ENCODE data around the gene CDR2.
"Not testable (repeated sequence)": the region's sequence is repeated elsewhere in the genome, so short reads cannot be mapped to it uniquely, and the experiment has no call there.

CDR2 gene

DNA sequence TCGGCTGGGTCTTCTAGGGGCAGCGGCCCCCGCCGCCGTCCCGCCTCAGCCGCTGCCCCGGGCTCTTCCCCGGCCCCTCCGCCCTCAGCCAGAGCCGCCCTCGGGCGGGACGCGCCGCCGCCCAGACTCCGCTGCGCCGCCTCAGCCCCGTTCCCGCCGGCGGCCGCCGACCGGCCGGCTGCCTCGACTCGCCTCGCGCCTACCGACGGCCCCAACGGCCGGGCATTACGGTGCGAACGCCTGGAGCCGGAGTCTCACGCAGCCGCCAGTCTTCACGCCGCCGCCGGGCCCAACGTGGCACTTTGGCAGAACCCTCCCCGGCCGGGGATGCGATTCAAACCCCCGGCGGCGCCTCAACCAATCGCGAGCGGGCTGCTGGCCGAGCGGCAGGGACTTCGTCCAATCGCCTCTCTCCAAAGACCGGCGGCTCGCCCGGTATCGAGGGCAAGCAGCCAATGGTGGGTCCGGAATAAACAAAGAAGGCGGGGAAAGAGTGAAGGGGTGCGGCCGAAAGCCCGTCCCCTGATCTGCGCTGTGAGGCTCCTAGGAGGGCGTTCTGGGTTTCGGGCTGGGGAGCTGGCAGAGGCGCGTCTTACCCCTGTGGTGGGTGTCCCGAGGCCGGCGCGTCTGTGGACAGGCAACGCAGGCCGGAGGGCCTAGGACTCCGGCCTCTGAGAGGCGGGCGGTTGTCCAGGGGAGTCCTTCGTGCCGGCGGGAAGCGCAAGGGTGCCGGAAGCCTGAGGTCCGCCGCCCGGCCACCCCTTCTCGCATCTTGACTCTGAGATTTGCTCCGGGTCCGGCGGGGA lies at the start of gene CDR2:
Gene CDR2, minus strand, starts transcription at position 309 of the 806 bp plus-strand sequence. CDS start 310 bp downstream, outside the sequence.
- Histone ChIP-seq H3K27ac (no peak within 1 kb of the TSS; the same call in 1 of the 2 replicates), H3K36me3 (ENCODE audit: insufficient read depth, low read length) (no peaks in the 10 kb centered on the region)

DNA sequence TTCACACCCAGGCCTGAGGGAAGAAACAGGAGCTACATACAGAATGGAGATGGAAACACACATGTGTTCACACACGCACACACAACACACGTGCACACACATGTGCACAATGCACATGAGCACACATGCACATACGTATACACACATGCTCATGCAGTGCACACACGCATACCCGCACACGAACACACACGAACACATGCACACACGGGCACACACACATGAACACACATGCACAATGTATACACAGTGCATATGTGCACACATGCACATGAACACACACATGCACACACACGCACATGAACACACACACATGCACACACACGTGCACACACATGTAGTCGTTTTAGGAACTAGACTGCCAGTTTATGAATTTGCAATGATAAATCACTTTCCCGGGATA lies 49.3 kb upstream of the CDR2 start:
- Histone ChIP-seq H3K36me3 (ENCODE audit: insufficient read depth, low read length) (no peaks in the 10 kb centered on the region), H3K27ac (no peak overlapping the region), H3K9ac (ENCODE audit: insufficient read length) (no peak overlapping the region), H3K4me3 (no peak overlapping the region), H3K9me3 (ENCODE audit: low read depth, low read length) (no peaks in the 10 kb centered on the region)
- DNase-seq (ENCODE audit: low read depth, low spot score) = no peak
- TF ChIP-seq FOXP2 (optimal IDR thresholded peaks at IDR 0.05; ENCODE audit: control extremely low read depth, extremely low read length, insufficient read depth) = no peak
- TF ChIP-seq EZH2 (IDR thresholded peaks at IDR 0.05) = no peak
- no peak for TF ChIP-seq POLR2AphosphoS5 (IDR thresholded peaks at IDR 0.05; ENCODE audit: borderline replicate concordance, low read depth, low read length)

More for the DNA sequence above, at the start of gene CDR2:
- TF ChIP-seq FOXP2 (optimal IDR thresholded peaks at IDR 0.05; ENCODE audit: control extremely low read depth, extremely low read length, insufficient read depth) (no peak), POLR2AphosphoS5 (IDR thresholded peaks at IDR 0.05; ENCODE audit: borderline replicate concordance, low read depth, low read length) (peak; percentile 75; the same call in 1 of the 2 replicates)
- peak; percentile 72 for DNase-seq (ENCODE audit: low read depth, low spot score)
- peak within 1 kb of the TSS; percentile 86 for H3K9ac ChIP-seq (ENCODE audit: insufficient read length)
- H3K4me3 ChIP-seq = peak within 1 kb of the TSS; percentile 90
- H3K9me3 ChIP-seq (ENCODE audit: low read depth, low read length) = no peaks in the 10 kb centered on the region

DNA sequence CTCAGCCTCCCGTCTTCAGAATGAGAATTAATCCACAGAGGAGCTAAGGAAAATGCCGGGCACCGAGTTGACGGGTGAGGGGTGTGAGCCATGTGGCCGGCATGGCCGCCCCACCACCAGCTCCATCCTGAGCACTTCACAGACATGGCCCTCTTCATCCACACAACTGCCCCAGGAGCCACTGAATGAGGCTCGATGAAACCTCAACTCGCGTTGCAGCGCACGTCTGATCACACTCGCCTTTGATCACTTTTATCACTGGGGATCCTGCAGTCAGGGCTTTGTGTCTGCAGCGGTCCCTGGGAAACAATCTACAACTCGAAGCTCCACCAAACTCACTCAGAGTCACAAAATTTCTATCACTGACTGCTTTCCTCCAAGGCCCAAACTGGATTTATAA lies 46.7 kb upstream of the CDR2 start:
- H3K9ac ChIP-seq (ENCODE audit: insufficient read length) = no peak overlapping the region
- no peak overlapping the region for H3K4me3 ChIP-seq
- H3K27ac ChIP-seq = no peak overlapping the region
- no peaks in the 10 kb centered on the region for H3K9me3 ChIP-seq (ENCODE audit: low read depth, low read length)
- no peaks in the 10 kb centered on the region for H3K36me3 ChIP-seq (ENCODE audit: insufficient read depth, low read length)
- DNase-seq (ENCODE audit: low read depth, low spot score) = no peak
- TF ChIP-seq FOXP2 (optimal IDR thresholded peaks at IDR 0.05; ENCODE audit: control extremely low read depth, extremely low read length, insufficient read depth) (no peak), EZH2 (IDR thresholded peaks at IDR 0.05) (no peak), POLR2AphosphoS5 (IDR thresholded peaks at IDR 0.05; ENCODE audit: borderline replicate concordance, low read depth, low read length) (no peak)

DNA sequence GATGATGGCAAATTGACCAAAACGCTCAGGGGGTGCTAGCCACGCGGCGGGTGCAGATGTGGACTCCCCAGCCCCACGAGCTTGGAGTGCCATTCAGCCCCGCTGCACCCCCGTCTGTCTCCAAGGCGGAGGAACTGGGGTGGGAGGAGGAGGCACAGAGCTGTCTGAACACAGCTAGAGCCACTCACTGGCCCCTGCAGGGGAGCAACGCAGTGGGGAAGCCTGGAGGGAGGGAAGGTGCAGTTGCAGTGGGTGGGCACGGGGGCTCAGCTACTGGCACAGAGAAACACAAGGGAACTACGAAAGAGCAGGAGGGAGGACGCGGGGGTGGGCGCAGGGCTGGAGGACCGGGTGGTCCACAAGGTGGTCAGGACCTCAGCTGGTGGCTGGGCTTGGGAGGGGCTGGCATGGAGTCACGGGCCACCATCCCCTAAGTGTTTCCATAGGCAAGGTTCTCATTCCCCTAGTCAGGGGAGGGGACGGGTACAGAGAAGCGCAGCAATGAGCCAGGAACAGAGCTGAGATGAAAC lies 46.3 kb upstream of the CDR2 start:
- Histone ChIP-seq H3K9me3 (ENCODE audit: low read depth, low read length) (no peaks in the 10 kb centered on the region), H3K27ac (no peak overlapping the region), H3K4me3 (no peak overlapping the region), H3K36me3 (ENCODE audit: insufficient read depth, low read length) (no peaks in the 10 kb centered on the region), H3K9ac (ENCODE audit: insufficient read length) (no peak overlapping the region)
- TF ChIP-seq POLR2AphosphoS5 (IDR thresholded peaks at IDR 0.05; ENCODE audit: borderline replicate concordance, low read depth, low read length) = no peak
- no peak for TF ChIP-seq FOXP2 (optimal IDR thresholded peaks at IDR 0.05; ENCODE audit: control extremely low read depth, extremely low read length, insufficient read depth)
- TF ChIP-seq EZH2 (IDR thresholded peaks at IDR 0.05) = no peak
- no peak for DNase-seq (ENCODE audit: low read depth, low spot score)

DNA sequence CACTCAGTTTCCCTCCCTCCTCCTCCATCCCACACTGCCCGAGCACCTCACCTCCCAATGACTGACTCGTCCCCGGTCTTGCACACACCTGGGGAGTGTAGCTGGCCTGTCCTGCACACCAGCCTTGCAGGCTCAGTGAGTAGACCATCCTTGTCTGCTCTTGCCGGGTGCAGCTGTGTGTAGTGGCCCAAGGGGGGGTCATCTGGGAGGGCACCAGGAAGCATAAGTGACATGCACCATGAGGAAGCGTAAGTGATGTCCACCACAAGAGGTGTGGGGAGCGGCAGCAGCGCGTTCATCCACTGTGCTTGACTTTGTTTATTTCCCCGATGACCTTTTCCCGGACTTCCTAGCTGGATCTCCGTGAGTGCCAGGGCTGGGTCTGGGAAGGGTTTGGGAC lies 45.5 kb upstream of the CDR2 start:
- Histone ChIP-seq H3K9me3 (ENCODE audit: low read depth, low read length) (no peaks in the 10 kb centered on the region), H3K9ac (ENCODE audit: insufficient read length) (no peak overlapping the region), H3K36me3 (ENCODE audit: insufficient read depth, low read length) (no peaks in the 10 kb centered on the region), H3K4me3 (no peak overlapping the region), H3K27ac (no peak overlapping the region)
- TF ChIP-seq FOXP2 (optimal IDR thresholded peaks at IDR 0.05; ENCODE audit: control extremely low read depth, extremely low read length, insufficient read depth) (no peak), EZH2 (IDR thresholded peaks at IDR 0.05) (no peak), POLR2AphosphoS5 (IDR thresholded peaks at IDR 0.05; ENCODE audit: borderline replicate concordance, low read depth, low read length) (no peak)
- no peak for DNase-seq (ENCODE audit: low read depth, low spot score)

DNA sequence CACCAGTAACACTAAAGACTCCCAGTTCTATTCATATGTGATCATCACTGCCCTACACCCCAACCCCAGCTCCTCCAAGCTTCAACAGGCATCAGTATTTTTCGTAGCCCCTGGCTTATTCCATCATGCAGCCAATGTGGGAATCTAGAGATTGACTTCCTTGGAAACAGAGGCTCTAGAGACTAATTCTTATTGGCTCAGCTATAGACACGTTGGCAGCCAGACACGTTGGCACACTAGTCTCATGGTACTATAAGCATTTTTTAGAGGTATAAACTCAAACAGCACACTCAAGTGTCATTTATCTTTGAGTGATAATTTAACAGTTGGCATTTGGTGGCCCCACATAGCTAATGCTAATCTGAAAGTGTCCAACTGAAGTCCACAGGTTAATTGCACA lies 44.4 kb upstream of the CDR2 start:
- Histone ChIP-seq H3K27ac (no peak overlapping the region), H3K9ac (ENCODE audit: insufficient read length) (no peak overlapping the region), H3K9me3 (ENCODE audit: low read depth, low read length) (no peaks in the 10 kb centered on the region), H3K36me3 (ENCODE audit: insufficient read depth, low read length) (no peaks in the 10 kb centered on the region), H3K4me3 (no peak overlapping the region)
- TF ChIP-seq EZH2 (IDR thresholded peaks at IDR 0.05) = no peak
- no peak for TF ChIP-seq FOXP2 (optimal IDR thresholded peaks at IDR 0.05; ENCODE audit: control extremely low read depth, extremely low read length, insufficient read depth)
- no peak for TF ChIP-seq POLR2AphosphoS5 (IDR thresholded peaks at IDR 0.05; ENCODE audit: borderline replicate concordance, low read depth, low read length)
- DNase-seq (ENCODE audit: low read depth, low spot score) = no peak

DNA sequence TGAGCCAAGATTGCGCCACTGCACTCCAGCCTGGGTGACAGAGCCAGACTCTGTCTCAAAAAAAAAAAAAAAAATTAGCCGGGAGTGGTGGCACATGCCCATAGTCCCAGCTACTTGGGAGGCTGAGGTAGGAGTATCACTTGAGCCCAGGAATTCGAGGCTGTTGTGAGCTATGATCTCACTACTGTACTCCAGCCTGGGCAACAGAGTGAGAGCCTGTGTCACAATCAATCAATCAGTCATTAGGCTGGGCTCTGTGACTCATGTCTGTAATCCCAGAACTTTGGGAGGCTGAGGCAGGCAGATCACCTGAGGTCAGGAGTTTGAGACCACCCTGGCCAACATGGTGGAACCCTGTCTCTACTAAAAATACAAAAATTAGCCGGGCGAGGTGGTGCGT lies 43.4 kb upstream of the CDR2 start:
- not testable (repeated sequence) for H3K27ac ChIP-seq; H3K9me3 ChIP-seq (ENCODE audit: low read depth, low read length); H3K9ac ChIP-seq (ENCODE audit: insufficient read length); H3K36me3 ChIP-seq (ENCODE audit: insufficient read depth, low read length); DNase-seq (ENCODE audit: low read depth, low spot score); H3K4me3 ChIP-seq

DNA sequence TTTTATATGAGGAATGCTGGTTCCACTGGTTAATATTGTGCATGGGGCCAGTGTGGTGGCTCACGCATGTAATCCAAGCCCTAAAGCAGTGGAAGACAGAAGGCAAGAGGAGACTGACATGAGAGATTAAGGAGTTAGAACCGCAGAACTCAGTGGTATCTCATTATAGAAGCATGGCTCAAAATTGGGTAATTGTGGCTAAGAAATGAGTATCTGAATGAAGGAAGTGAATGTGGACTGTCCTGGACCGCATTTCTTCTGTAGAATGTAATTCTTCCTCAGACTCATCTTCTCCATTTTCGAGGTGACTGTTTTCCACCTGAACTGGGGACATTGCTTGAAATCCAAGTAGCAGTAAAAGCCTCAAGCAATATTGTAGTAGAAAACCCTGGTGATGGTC lies 42.6 kb upstream of the CDR2 start:
- no peak overlapping the region for H3K4me3 ChIP-seq
- TF ChIP-seq POLR2AphosphoS5 (IDR thresholded peaks at IDR 0.05; ENCODE audit: borderline replicate concordance, low read depth, low read length) = no peak
- TF ChIP-seq EZH2 (IDR thresholded peaks at IDR 0.05) = no peak
- no peak for TF ChIP-seq FOXP2 (optimal IDR thresholded peaks at IDR 0.05; ENCODE audit: control extremely low read depth, extremely low read length, insufficient read depth)
- H3K36me3 ChIP-seq (ENCODE audit: insufficient read depth, low read length) = no peaks in the 10 kb centered on the region
- no peak for DNase-seq (ENCODE audit: low read depth, low spot score)
- H3K27ac ChIP-seq = no peak overlapping the region
- no peaks in the 10 kb centered on the region for H3K9me3 ChIP-seq (ENCODE audit: low read depth, low read length)
- H3K9ac ChIP-seq (ENCODE audit: insufficient read length) = no peak overlapping the region

DNA sequence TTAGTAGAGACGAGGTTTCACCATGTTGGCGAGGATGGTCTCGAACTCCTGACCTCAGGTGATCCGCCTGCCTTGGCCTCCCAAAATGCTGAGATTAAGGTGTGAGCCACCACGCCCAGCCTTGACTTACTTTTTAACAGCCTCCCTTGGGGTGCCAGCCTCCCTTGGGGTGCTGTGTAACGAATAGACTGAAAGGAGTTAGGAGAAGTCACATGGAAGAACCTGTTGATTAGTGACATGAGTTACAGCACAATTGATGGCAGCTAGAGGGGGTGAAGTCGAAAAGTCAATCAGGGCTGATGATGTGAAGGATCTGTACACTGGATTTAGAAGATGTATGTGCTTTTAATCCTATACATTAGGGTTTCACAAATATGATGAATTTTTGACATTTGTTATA lies 39.4 kb upstream of the CDR2 start:
- Histone ChIP-seq H3K27ac (no peak overlapping the region), H3K36me3 (ENCODE audit: insufficient read depth, low read length) (no peaks in the 10 kb centered on the region)
- TF ChIP-seq POLR2AphosphoS5 (IDR thresholded peaks at IDR 0.05; ENCODE audit: borderline replicate concordance, low read depth, low read length) (no peak), FOXP2 (optimal IDR thresholded peaks at IDR 0.05; ENCODE audit: control extremely low read depth, extremely low read length, insufficient read depth) (no peak), EZH2 (IDR thresholded peaks at IDR 0.05) (no peak)

More for the DNA sequence above, 39.4 kb upstream of the CDR2 start:
- Histone ChIP-seq H3K9me3 (ENCODE audit: low read depth, low read length) (no peaks in the 10 kb centered on the region), H3K9ac (ENCODE audit: insufficient read length) (no peak overlapping the region), H3K4me3 (no peak overlapping the region)
- DNase-seq (ENCODE audit: low read depth, low spot score) = no peak

All from SK-N-MC (cell line).